NCI-H524 treated with DMSO at 0.1 percent for 48 hours (cell line): ENCODE data around the gene CBS.
"Not testable (repeated sequence)": the region's sequence is repeated elsewhere in the genome, so short reads cannot be mapped to it uniquely, and the experiment has no call there.

ENCODE experiments used
- DNase-seq: peaks from one replicate; lab custom pipeline; 2025; lab: John Stamatoyannopoulos, UW

Gene CBS

DNA sequence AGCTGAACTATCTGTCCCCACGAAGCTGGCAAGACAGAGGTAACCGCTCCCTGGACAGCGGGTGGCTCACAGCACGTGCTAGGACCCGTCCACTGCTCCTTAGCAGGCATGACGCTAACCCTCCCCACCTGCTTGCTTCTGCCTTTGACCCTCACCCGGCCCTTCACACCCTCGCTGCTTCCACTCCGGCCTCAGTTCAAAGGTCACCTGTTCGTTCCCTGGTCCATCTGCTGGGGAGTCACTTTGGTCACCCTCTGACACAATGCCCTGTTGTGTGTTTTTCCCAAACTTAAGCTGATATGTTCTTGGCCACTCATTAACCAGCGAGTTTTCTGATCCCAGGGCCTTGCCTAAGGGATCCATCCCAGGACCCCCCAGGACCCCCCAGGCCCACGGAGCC, 7.6 kb downstream of the CBS start:
- not testable (repeated sequence) for DNase-seq

DNA sequence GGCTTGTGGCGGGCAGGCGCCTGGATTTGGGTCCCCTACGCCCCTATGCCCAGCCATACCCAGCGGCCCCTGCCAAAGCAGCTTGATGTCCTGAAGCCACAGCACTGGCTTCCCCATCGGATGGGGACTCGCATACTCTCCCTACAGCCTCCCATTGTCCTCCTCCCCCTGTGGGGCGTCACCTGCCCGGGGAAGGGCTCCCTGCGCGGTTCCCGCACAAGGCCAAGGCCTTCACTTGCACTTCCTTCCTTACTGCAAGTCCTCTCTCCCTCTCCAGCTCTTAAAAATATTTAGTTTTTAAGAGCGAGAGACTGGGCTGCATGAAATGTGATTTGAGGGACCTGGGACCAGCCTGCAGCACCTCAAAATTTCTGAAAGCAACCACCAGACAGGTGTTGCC, 8.9 kb downstream of the CBS start:
- not testable (repeated sequence) for DNase-seq

GRCh38 chr21:43065991-43066390, 9.6 kb downstream of the CBS start:
- not testable (repeated sequence) for DNase-seq

- DNase-seq = not testable (repeated sequence)
Observed at GRCh38 chr21:43064265-43064917, 11.2 kb downstream of the CBS start.

GRCh38 chr21:43062955-43063664, 12.5 kb downstream of the CBS start:
- not testable (repeated sequence) for DNase-seq

GRCh38 chr21:43053112-43053511, 22.5 kb downstream of the CBS start:
- DNase-seq = not testable (repeated sequence)

GRCh38 chr21:43045876-43046821, 29.5 kb downstream of the CBS start:
- DNase-seq = not testable (repeated sequence)

DNA sequence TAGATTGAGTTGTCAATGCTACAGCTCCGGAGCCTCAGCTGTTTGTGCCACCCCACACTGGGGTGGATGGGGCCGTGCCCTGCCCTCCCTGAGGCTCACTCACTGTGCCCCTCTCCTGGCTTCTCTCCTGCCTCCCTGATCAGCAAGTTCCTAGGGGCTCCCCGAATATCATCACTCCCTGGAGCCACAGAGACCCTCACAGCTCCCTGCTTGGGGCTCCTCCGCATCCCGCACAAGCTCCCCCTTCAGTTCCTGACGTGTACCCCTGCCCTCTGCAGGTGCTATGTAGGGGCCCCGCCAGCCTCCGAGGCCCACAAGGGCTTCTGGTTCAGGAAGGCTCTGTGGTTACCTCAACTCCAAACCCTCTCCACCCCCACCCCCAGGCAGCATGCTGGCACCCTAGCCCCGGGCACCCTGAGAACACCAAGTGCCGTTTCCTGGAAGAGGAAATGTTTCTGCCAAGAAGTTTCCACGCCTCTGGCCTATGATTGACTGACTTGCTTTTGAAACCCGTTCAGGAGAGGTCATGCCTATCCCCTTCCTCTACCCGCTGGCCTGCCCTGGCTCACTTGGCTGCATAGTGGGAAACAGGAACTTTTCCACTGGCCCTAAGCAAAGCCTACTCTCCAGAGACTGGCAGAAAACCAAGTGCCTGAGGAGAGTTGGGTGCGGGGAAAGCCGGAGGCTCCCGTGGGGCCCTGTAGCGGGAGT, 30.3 kb downstream of the CBS start:
- DNase-seq = not testable (repeated sequence)

- DNase-seq = not testable (repeated sequence)
Observed at GRCh38 chr21:43044547-43044946, 31.1 kb downstream of the CBS start.

- not testable (repeated sequence) for DNase-seq
Observed at GRCh38 chr21:43043291-43043690, 32.3 kb downstream of the CBS start.

GRCh38 chr21:43042169-43042568, 33.5 kb downstream of the CBS start:
- DNase-seq = not testable (repeated sequence)

DNA sequence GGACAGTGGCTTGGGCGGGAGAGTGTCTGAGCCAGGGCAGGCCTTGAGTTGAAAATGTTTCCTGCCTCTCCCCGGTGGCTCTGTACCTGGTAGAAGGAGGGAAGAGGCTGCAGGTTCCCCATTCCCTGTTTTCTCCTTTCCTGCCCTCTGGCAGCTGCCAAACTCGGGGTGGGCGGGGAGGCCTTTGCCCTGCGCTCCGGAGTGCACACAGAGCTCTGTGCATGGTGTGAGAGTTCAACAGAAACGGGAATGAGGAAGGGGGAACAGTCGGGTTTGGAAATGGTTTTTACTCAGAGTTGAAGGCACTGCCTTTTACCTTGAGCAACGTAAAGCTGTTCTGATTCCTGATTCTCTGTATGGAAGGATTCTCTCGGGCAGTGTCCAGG, 37.0 kb downstream of the CBS start:
- DNase-seq = not testable (repeated sequence)

DNA sequence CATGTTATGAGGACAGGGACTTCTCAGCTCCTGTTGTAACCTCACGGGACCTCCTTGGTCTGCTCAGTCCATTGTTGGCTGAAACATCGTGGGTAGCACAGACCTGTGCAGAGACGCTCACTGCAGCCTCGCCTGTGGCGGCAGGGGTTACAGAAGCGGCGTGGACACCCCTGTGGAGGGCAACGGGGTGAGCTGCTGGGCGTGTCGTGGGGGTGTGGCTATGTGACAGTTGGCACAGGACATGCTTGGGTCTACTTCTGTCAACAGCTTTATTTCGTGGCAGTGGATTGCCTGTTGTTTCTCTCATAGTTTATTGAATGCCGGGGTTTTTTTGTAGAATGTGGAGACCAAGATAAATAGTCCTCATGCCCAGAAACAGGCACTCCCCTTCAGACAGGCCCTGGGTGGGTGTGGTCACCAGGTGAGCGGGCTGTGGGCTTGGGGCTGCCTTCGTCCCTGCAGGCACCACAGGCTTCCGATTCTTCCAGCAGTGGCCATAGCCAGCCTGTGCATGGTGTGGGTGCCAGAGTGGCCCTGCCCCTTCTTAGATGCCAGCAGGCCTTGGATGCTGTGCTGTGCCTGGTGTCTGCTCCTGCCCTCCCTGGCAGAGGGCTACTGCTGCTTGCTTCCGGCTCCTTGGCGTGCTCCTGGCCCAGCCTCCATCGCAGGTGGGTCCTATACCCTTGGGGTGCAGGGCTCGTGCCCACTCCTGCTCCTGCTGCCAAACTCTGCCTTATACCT, 37.5 kb downstream of the CBS start:
- not testable (repeated sequence) for DNase-seq

- not testable (repeated sequence) for DNase-seq
Observed at GRCh38 chr21:43036889-43037288, 38.7 kb downstream of the CBS start.

DNA sequence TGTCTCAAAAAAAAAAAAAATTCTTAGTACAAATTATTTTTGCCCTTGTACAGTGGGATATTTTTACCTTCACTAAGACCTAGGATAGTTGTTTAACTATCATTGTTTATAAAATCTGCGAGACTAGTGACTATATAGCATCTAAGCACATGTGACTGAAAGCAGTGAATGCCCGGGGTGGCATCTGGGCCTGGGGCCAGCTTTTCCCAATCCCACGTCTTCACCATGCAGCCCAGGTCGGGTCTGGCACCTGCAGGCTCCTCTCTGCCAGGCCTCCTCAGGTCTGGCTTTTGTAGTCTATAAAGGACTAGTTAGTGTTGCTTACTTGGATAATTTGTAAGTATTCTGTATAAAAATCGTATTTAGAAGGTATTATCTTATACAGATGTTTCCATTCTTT, 40.8 kb downstream of the CBS start:
- no peak for DNase-seq

- no peak for DNase-seq
Observed at GRCh38 chr21:43034101-43034500, 41.5 kb downstream of the CBS start.

- no peak for DNase-seq
Observed at GRCh38 chr21:43031121-43031619, 44.5 kb downstream of the CBS start.

- no peak for DNase-seq
Observed at GRCh38 chr21:43029785-43030184, 45.9 kb downstream of the CBS start.

GRCh38 chr21:43027846-43028731, 47.5 kb downstream of the CBS start:
- DNase-seq = no peak

DNA sequence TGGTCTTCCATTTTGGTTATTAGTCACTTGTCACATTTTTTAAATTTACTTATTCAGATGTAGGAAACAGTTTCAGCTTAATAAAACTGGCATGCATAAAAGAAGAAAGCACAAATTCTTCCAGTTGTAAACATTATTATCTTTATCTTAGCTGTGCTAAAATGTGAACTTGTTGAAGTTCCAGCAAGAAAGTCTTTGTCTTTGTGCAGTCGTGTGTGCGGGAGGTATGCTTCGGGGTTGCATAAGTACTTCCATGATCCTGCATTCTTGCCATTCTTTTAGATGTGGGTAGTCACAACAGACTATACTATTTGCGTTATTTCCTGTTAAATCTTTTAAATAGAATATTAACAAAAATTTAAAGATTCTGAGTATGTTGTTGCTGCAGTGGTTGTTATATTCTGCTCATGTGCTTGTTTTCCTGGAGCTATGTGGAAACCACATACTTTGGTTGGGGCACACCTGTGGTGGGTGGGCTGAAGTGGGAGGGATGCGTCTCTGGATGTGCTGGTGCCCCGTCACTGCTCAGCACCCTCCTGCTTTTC, 49.9 kb downstream of the CBS start:
- no peak for DNase-seq
